OCI-LY1 (cell line): ENCODE results near the gene TRPM3.

Source experiments
- EZH2 ChIP-seq: fragments of 200-600 bp; sonication (generic), shearing (Covaris generic); IDR thresholded peaks from 2 replicates; pipeline ENCODE4 v1.8.0; 2017; ENCODE audit warnings: borderline replicate concordance, mixed run types, mild to moderate bottlenecking, antibody characterized with exemption, low read length, moderate library complexity, mixed read lengths
- TF ChIP-seq, protein P1 (sequence below): fragments of 200-600 bp; sonication (generic), shearing (Covaris generic); IDR thresholded peaks from 2 replicates; pipeline ENCODE4 v1.5.1; 2017; ENCODE audit warnings: mild to moderate bottlenecking, antibody characterized with exemption, low read length, moderate library complexity, mixed read lengths

GRCh38 chr9:70859694-70860093 is 261.7 kb downstream of the TRPM3 start:
- TF ChIP-seq, protein P1, sequence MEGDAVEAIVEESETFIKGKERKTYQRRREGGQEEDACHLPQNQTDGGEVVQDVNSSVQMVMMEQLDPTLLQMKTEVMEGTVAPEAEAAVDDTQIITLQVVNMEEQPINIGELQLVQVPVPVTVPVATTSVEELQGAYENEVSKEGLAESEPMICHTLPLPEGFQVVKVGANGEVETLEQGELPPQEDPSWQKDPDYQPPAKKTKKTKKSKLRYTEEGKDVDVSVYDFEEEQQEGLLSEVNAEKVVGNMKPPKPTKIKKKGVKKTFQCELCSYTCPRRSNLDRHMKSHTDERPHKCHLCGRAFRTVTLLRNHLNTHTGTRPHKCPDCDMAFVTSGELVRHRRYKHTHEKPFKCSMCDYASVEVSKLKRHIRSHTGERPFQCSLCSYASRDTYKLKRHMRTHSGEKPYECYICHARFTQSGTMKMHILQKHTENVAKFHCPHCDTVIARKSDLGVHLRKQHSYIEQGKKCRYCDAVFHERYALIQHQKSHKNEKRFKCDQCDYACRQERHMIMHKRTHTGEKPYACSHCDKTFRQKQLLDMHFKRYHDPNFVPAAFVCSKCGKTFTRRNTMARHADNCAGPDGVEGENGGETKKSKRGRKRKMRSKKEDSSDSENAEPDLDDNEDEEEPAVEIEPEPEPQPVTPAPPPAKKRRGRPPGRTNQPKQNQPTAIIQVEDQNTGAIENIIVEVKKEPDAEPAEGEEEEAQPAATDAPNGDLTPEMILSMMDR = no peak
- TF ChIP-seq EZH2 = no peak
